H1 (cell line): ENCODE data around the gene ZFP90.

Source experiments
- CEBPB ChIP-seq: IDR thresholded peaks from 2 replicates; pipeline ENCODE4 v1.6.1; 2012; ENCODE audit warnings: low read depth, low read length
- CREB1 ChIP-seq: IDR thresholded peaks from 2 replicates; pipeline ENCODE4 v1.6.1; 2012; ENCODE audit warnings: inconsistent platforms
- CTCF ChIP-seq, 3 experiments: IDR thresholded peaks; 1 replicate in 2 of 3; 2 replicates in 1 of 3; pipeline versions ENCODE4 v1.5.1 to v1.6.1; 2011; ENCODE audit warnings: low read length in 3 of 3, mild to moderate bottlenecking in 3 of 3, inconsistent platforms in 2 of 3, low read depth in 1 of 3, moderate library complexity in 1 of 3; ENCODE audit not compliant: insufficient read depth in 1 of 3; ENCODE audit errors: control extremely low read depth in 1 of 3
- EZH2 ChIP-seq: fragments of 200-600 bp; sonication (generic); IDR thresholded peaks from 2 replicates; pipeline ENCODE4 v1.7.1; 2012; ENCODE audit warnings: low read depth, mild to moderate bottlenecking, moderate library complexity, low read length, inconsistent platforms; ENCODE audit not compliant: severe bottlenecking
- KDM1A ChIP-seq: fragments of 200-600, 300-600 bp; sonication (generic); IDR thresholded peaks from 2 replicates; pipeline ENCODE4 v1.7.1; 2016; ENCODE audit warnings: mild to moderate bottlenecking, low read length, borderline replicate concordance
- POLR2A ChIP-seq, 2 experiments: IDR thresholded peaks; 1 replicate in 1 of 2; 2 replicates in 1 of 2; pipeline ENCODE4 v1.6.1; 2011; ENCODE audit warnings: low read depth in 2 of 2, low read length in 2 of 2, mild to moderate bottlenecking in 2 of 2; ENCODE audit errors: control extremely low read depth in 1 of 2
- POLR2AphosphoS5 ChIP-seq: IDR thresholded peaks from 2 replicates; pipeline ENCODE4 v1.6.1; 2011; ENCODE audit warnings: low read depth, low read length
- TAF1 ChIP-seq: IDR thresholded peaks from 2 replicates; pipeline ENCODE4 v1.6.1; 2011; ENCODE audit warnings: mild to moderate bottlenecking, low read depth, low read length
- TBP ChIP-seq: IDR thresholded peaks from 2 replicates; pipeline ENCODE4 v1.6.1; 2011; ENCODE audit warnings: low read depth, low read length, improper control_type of control experiment

DNA sequence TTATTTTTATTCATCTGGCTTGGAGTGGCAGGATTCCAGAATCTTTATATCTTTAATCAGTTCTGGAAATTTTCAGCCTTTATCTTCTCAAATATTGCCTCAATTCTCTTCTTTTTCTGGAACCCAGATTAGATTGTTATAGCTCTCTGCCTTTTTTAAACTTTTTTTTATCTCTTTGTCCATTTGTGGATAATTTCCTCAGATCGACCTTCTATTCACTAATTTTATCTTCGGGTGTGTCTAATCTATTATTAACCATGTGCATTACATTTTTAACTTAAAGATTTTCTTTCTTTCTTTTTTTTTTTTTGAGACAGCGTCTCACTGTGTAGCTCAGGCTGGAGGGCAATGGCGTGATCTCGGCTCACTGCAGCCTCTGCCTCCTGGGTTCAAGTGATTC lies 5.2 kb upstream of the ZFP90 start:
- TF ChIP-seq EZH2 (no peak), CTCF (IDR thresholded peaks at IDR 0.05; ENCODE audit: control extremely low read depth in 1 of 3, insufficient read depth in 1 of 3, low read depth in 1 of 3, low read length in 3 of 3) (no peak), POLR2A (IDR thresholded peaks at IDR 0.05; ENCODE audit: control extremely low read depth in 1 of 2, low read depth in 2 of 2, low read length in 2 of 2) (no peak), TBP (no peak), TAF1 (no peak), CREB1 (no peak), CEBPB (no peak), POLR2AphosphoS5 (no peak), KDM1A (no peak)
